Right lobe of liver (tissue), 4 donors: ENCODE results near the gene ADARB1.

ENCODE experiments used
- CTCF ChIP-seq, 4 donors: fragments of 200-600 bp in 3 of 4; fragments of 450-650 bp in 1 of 4; IDR thresholded peaks; one replicate each; pipeline versions ENCODE4 v1.5.1 to v1.8.0; 2016 to 2022; ENCODE audit warnings: antibody characterized with exemption in 4 of 4, mild to moderate bottlenecking in 2 of 4
- POLR2A ChIP-seq: fragments of 450-650 bp; IDR thresholded peaks from one replicate; pipeline ENCODE4 v1.6.1; 2017; ENCODE audit warnings: antibody characterized with exemption, mild to moderate bottlenecking
- donor health status: DM: no; HTN: no; CAD: no.
- donor health status: DM: no; HTN: no; CAD: no.
- donor health status: DM: no; HTN: yes; CAD: no.

GRCh38 chr21:45055861-45056260 lies 18.5 kb upstream of the ADARB1 start:
- TF ChIP-seq CTCF (IDR thresholded peaks at IDR 0.05) (no peak), POLR2A (no peak)
